Measurements from ENCODE around the gene DOHH.

DOHH gene

DNA sequence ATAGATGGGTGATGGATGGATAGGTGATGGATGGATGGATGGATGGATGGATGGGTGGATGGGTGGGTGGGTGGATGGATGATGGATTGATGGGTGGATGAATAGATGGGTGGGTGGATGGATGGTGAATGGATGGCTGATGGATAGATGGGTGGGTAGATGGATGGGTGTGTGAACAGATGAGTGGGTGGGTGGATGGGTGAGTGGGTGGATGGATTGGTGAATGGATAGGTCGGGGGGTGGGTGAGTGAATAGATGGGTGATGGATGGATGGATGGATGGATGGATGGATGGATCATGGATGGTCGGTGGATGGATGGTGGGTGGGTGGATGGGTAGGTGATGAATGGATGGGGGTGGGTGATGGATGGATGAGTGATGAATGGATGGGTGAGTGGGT, 23.6 kb downstream of the DOHH start:
- DNase-seq: no peak

- no peak for DNase-seq
Measured at GRCh38 chr19:3475449-3475848, 25.0 kb downstream of the DOHH start.

DNA sequence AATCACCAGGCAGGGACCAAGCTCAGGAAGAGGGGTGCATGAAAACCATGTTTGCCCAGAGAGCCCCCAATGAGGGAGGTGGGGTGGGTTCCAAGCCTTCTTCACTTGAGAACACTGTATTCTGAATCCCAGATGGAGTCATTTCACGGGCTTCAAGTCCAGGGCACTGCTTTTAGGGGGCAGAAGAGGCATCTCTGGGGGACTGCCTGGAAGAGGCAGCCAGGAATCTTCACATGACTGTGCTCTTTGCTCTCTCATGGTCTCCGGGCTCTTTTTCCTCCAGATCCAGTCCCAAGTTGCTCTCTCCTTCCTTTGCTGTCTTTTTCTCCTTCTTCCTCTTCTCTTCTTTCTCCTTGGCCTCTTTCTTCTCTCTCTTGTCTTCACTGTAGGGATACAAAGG, 25.9 kb downstream of the DOHH start:
- no peak for DNase-seq

DNA sequence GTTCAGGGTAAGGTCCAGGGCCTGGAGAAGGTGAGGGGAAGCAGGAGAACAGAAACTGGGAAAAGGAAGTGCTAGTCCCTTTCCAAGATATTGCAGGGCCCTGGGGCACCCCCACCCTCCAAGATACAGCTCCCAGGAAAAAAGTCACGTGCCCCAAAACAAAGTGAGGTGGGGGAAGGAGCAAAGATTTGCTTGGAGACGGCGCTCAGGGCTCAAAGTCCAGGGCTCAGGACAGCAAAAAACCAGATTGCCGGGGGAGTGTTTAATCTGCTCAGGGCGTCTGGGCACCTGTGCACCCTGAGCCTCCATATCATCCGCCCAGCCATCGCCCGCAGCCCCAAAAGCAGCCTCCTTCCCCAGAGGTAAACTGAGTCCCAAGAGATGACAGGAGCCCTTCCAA, 26.5 kb downstream of the DOHH start:
- no peak for DNase-seq

GRCh38 chr19:3471954-3472655, 28.4 kb downstream of the DOHH start:
- DNase-seq: no peak

DNA sequence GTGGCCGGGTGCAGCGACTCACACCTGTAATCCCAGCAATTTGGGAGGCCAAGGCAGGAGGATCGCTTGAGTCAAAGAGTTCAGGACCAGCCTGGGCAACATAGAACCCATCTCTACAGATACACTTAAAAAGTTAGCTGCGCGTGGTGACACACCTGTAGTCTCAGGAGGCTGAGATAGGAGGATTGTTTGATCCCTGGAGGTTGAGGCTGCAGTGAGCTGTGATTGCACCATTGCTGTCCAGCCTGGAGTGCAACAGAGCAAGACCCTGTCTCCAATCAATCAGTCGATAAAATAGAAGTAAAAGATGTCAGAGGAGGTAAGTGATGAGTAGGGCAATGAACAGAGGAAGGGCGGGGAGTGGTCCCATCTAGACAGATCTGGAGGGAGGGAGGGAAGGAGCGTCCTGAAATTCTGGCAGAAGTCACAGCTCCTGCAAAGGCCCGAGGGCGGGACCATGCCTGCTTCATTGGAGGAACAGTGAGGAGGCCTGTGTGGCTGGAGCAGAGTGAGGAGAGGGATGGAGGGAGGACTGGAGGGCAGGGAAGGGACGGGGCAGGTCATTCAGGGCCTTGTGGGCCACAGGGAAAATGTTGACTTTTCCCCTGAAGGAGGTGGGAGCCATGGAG, 29.9 kb downstream of the DOHH start:
- DNase-seq: no peak

GRCh38 chr19:3469638-3470499, 30.6 kb downstream of the DOHH start:
- DNase-seq: peak in 1 of 2 experiments; percentile 50

GRCh38 chr19:3468211-3468610, 32.3 kb downstream of the DOHH start:
- no peak for DNase-seq

GRCh38 chr19:3467437-3468198, 32.9 kb downstream of the DOHH start:
- DNase-seq: no peak

DNA sequence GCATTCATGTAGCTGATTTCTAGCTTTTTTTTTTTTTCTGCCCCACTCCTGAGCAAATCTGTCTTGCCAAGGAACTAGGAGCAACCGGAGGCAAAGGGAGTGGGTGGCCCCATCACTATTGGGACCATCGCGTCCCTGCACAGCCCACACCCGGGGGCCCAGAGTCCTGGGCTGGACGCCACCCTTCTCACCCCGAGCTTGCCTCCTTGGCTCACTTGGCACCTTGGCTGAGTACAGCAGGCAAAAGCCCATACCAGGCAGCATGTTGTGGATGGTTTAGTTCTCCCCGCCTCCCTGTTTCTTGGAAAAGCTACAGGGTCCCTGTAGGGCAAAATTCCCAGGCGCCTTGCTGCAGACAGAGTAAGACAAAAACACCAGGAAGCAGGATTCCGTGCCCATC, 33.8 kb downstream of the DOHH start:
- DNase-seq: no peak

GRCh38 chr19:3465552-3465951, 34.9 kb downstream of the DOHH start:
- DNase-seq: no peak

- DNase-seq: no peak
Measured at GRCh38 chr19:3464587-3465235, 35.8 kb downstream of the DOHH start.

GRCh38 chr19:3463714-3464586, 36.5 kb downstream of the DOHH start:
- DNase-seq: no peak

DNA sequence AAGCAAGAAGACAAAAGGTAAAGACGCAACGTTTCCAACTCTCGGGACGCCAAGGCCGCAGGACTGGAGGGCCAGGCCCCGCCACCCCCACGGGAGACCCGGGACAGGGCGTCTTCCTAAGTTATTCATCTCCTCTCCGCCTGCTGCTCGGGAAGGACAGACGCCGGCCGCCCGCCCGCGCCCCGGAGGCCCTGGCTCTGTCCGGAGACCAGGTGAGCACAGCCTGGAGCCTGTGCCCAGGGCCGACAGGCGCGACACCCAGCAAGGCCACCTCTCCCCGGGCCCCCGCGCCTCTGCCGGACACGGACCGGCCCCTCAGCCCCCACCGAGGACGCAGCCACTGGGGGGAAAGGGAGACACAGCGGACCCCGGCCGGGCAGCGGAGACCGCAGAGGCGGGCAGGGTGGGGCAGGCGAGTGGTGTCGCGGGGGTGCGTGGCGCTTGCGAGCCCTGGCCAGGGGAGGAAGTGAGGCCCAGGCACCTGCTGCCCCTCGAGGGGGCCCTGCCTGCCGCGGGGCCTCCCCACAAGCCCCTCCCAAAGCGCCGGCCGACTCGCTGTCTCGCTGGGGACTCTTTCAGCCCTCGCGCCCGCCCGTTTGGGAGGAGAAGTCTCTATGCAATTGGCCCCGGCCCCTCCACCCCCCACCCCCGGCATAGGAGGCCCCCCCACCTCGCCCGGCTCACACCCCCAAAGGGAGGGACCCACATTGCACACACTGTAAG, 37.3 kb downstream of the DOHH start:
- DNase-seq: no peak

DNA sequence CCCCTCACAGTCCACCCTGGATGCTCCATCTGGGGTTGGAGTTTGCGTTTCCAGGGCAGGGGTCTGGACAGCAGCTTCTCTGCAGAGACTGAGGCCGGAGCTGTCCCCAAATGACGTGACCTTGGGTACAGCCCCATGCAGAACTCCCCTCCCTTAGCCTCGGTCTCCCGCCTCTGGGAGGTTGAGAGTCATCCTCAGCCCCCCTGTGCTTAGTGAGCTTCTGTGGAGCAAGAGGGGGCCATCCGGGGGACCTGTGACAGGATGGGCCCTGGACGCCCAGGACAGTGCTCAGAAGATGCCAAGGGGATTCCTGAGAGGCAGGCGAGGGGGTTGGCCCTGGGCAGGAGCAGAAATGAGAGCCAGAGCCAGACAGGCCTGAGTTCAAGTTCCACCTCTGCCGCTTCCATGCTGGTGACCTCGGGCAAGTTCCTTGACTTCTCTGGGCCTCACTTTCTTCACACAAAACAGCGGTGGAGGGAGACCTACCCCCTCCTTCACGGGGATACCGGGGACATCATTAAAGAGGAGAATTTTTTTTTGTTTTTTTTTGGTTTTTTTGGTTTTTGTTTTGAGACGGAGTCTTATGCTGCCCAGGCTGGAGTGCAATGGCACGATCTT, 40.4 kb downstream of the DOHH start:
- no peak for DNase-seq

DNA sequence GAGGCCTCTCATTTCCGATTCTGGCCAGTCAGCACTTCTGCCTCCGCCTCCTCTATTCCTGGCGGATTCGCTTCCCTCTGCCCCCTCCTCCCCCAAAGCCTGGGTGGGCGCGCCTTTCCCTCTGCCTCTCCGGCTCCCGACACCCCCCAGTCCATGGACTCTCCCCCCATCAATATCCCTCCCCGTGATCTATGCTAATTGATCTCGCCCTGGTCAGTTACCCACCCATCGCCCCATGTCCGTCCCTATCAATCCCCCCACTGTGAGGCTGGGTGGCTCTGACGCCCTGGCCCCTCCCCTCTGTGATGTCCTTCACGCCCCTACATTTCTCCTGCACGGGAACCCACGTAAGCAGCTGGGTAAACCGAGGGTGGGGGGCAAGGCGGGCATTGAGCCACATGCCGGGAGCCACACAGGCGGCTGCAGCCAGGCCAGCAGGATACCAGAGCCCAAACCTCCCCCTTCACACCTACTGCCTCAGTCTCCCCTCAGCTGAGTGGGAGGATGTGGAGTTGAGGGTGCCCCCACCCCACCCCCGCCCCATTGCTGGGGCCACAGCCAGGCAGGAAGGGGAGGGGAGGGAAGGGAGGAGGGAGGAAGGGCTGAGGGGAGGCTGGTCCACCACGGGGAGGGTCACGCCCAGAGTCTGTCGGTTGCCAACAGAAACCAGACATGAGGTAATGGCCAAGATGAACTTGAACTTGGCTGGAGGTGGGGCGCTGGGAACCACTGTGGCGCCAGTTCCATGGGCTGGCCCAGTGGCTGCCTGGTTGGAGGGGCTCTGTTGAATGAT, 41.2 kb downstream of the DOHH start:
- DNase-seq: no peak

GRCh38 chr19:3458229-3459088, 42.0 kb downstream of the DOHH start:
- no peak for DNase-seq

GRCh38 chr19:3457528-3458228, 42.8 kb downstream of the DOHH start:
- no peak for DNase-seq
